ENCODE measurements around the gene ESYT2. TPM values are rescaled to one million over a fixed set of nuclear protein-coding genes. Genes with fewer than 3 reads are reported as not detected.
A peak's percentile ranks its signal among the peaks of the same experiment; 100 is the strongest.

Gene ESYT2
- total RNA-seq, 6 experiments from 2014 or later = 46.1 to 57.8 (median 52.5) TPM

GRCh38 chr7:158695726-158696452 is 133.4 kb downstream of the ESYT2 start:
- H3K36me3 Mint-ChIP-seq (ENCODE audit: low read depth) = peaks cover 19% of the 10 kb centered on the region
- no peaks in the 10 kb centered on the region for H3K27me3 Mint-ChIP-seq (ENCODE audit: insufficient read depth)
- DNase-seq = peak; percentile 56
- no peaks in the 10 kb centered on the region for H3K9me3 Mint-ChIP-seq
- peak overlapping the region; percentile 56 for H3K27ac Mint-ChIP-seq
- TF ChIP-seq CTCF (IDR thresholded peaks at IDR 0.05) = peak; percentile 70
- H3K4me3 Mint-ChIP-seq = no peak overlapping the region
- H3K4me1 Mint-ChIP-seq (ENCODE audit: low read depth) = peaks cover 22% of the 10 kb centered on the region

- Mint-ChIP-seq H3K36me3 (ENCODE audit: low read depth) (peaks cover 17% of the 10 kb centered on the region), H3K4me3 (no peak overlapping the region), H3K4me1 (ENCODE audit: low read depth) (peaks cover 21% of the 10 kb centered on the region), H3K27ac (peak overlapping the region; percentile 56; the same call in 1 of the 2 replicates), H3K27me3 (ENCODE audit: insufficient read depth) (no peaks in the 10 kb centered on the region), H3K9me3 (no peaks in the 10 kb centered on the region)
- DNase-seq = no peak
- no peak for TF ChIP-seq CTCF (IDR thresholded peaks at IDR 0.05)
Observed at GRCh38 chr7:158695056-158695455, 134.3 kb downstream of the ESYT2 start.

GRCh38 chr7:158694650-158695049 is 134.7 kb downstream of the ESYT2 start:
- Mint-ChIP-seq H3K27me3 (ENCODE audit: insufficient read depth) (no peaks in the 10 kb centered on the region), H3K36me3 (ENCODE audit: low read depth) (peaks cover 20% of the 10 kb centered on the region), H3K27ac (no peak overlapping the region; the same call in 1 of the 2 replicates)

GRCh38 chr7:158689488-158689887 is 139.8 kb downstream of the ESYT2 start:
- H3K4me3 Mint-ChIP-seq = no peak overlapping the region
- peaks cover 34% of the 10 kb centered on the region for H3K36me3 Mint-ChIP-seq (ENCODE audit: low read depth)
- peaks cover 16% of the 10 kb centered on the region for H3K4me1 Mint-ChIP-seq (ENCODE audit: low read depth)
- TF ChIP-seq CTCF (IDR thresholded peaks at IDR 0.05) = no peak
- H3K9me3 Mint-ChIP-seq = no peaks in the 10 kb centered on the region
- no peaks in the 10 kb centered on the region for H3K27me3 Mint-ChIP-seq (ENCODE audit: insufficient read depth)
- DNase-seq = no peak
- H3K27ac Mint-ChIP-seq = no peak overlapping the region

More at GRCh38 chr7:158694650-158695049, 134.7 kb downstream of the ESYT2 start:
- H3K4me1 Mint-ChIP-seq (ENCODE audit: low read depth) = peaks cover 21% of the 10 kb centered on the region
- H3K4me3 Mint-ChIP-seq = no peak overlapping the region
- DNase-seq = no peak
- TF ChIP-seq CTCF (IDR thresholded peaks at IDR 0.05) = no peak
- no peaks in the 10 kb centered on the region for H3K9me3 Mint-ChIP-seq

GRCh38 chr7:158687406-158687805 is 141.9 kb downstream of the ESYT2 start:
- no peak for TF ChIP-seq CTCF (IDR thresholded peaks at IDR 0.05)
- Mint-ChIP-seq H3K27me3 (ENCODE audit: insufficient read depth) (no peaks in the 10 kb centered on the region), H3K9me3 (no peaks in the 10 kb centered on the region), H3K27ac (no peak overlapping the region), H3K4me1 (ENCODE audit: low read depth) (peaks cover 32% of the 10 kb centered on the region), H3K4me3 (no peak overlapping the region), H3K36me3 (ENCODE audit: low read depth) (peaks cover 38% of the 10 kb centered on the region)
- no peak for DNase-seq

Measured in HFFc6 (cell line).